ENCODE measurements around the gene PPARG. TPM values are rescaled to one million over a fixed set of nuclear protein-coding genes. Genes with fewer than 3 reads are reported as not detected.

Gene PPARG
- total and polyA plus RNA-seq, 2 of the 13 experiments (the other 11 are each of a cell fraction or from before 2014, with no cell fraction given), result 13.9 to 58.3 TPM

GRCh38 chr3:12405432-12406272 lies 116.8 kb downstream of the PPARG start:
- Histone ChIP-seq H2AFZ (ENCODE audit: low read length) (no peak overlapping the region), H4K20me1 (ENCODE audit: insufficient read depth, low read length) (no peaks in the 10 kb centered on the region), H3K9ac (ENCODE audit: insufficient read depth, low read depth, low read length) (peak overlapping the region; percentile 69), H3K36me3 (replicated peaks in 1 of 2; ENCODE audit: control insufficient read depth in 1 of 2, insufficient read depth in 2 of 2, low read length in 2 of 2) (no peaks in the 10 kb centered on the region), H3K79me2 (ENCODE audit: insufficient read depth, low read length) (no peaks in the 10 kb centered on the region), H3K4me3 (replicated peaks in 1 of 3; ENCODE audit: insufficient read depth in 1 of 3, low read depth in 2 of 3, low read length in 3 of 3) (peak overlapping the region in 2 of 3 experiments; percentile 7 to 32; a peak in 2 of 6 replicates), H3K27ac (ENCODE audit: extremely low read length, insufficient read depth, low read length) (peak overlapping the region; percentile 91), H3K4me1 (ENCODE audit: insufficient read depth, low read length) (peaks cover 72% of the 10 kb centered on the region), H3K9me3 (ENCODE audit: low read length) (no peaks in the 10 kb centered on the region), H3K4me2 (ENCODE audit: low read depth, low read length) (peak overlapping the region; percentile 72), H3K27me3 (ENCODE audit: control insufficient read depth in 1 of 2, insufficient read depth in 2 of 2, low read length in 2 of 2) (no peaks in the 10 kb centered on the region)
- peak; percentile 98 for ATAC-seq
- peak; percentile 96 for FAIRE-seq
- intact Hi-C loops (cut with micrococcal nuclease; ENCODE audit: unreplicated experiment) (loop anchor here (1.0 to 5.0 kb wide), 4 partner anchors 39 to 118 kb away; partner anchors contain the start of gene PPARG), in situ Hi-C loops (cut with HindIII; ENCODE audit: extremely low pct_ligation_motif_present, low pct_unique_long_range_greater_than_20kb) (no loop called here)
- BruUV-seq (replicated peaks), result TSS peak; percentile 79
- ChIA-PET CTCF (ENCODE audit: low intra/inter-chr PET ratio, low total read pairs) (no interaction called here), POLR2A (interaction anchor here (0.6 to 2.1 kb wide), 18 partner anchors 12 to 241 kb away, joined by 3 to 19 read pairs (median 4); partner anchors contain the start of genes PPARG and TSEN2)
- under 1% methylated on average over 20 of the region's 20 CpGs for WGBS (ENCODE audit: low lambda C conversion rate)
- peak; percentile 99 for DNase-seq (ENCODE audit: low spot score)
- no peak for TF ChIP-seq MZF1 (CRISPR knock-in tag; IDR thresholded peaks at IDR 0.05; ENCODE audit: borderline replicate concordance)
- TF ChIP-seq ZBTB8A (CRISPR knock-in tag; IDR thresholded peaks at IDR 0.05; ENCODE audit: borderline replicate concordance, low read depth), result no peak
- TF ChIP-seq TOE1 (CRISPR knock-in tag; IDR thresholded peaks at IDR 0.05), result 0 out of 2 replicates have a peak, but pooled peaks have one; percentile 52
- no peak; the same call in 1 of the 2 replicates for TF ChIP-seq ZNF142 (CRISPR knock-in tag; IDR thresholded peaks at IDR 0.05)
- no peak for TF ChIP-seq ZBTB40 (IDR thresholded peaks at IDR 0.05)
- peak; percentile 76; the same call in 1 of the 2 replicates for TF ChIP-seq ZBTB40 (CRISPR knock-in tag; IDR thresholded peaks at IDR 0.05)
- no peak for TF ChIP-seq NFE2 (CRISPR knock-in tag; IDR thresholded peaks at IDR 0.05)
- TF ChIP-seq MEIS2 (CRISPR knock-in tag; IDR thresholded peaks at IDR 0.05), result peak; percentile 98

Measured in HepG2 (cell line).